Measurements from ENCODE around the gene MMD2.

The MMD2 gene

GRCh38 chr7:4951304-4951703 lies 7.7 kb downstream of the MMD2 start:
- Histone ChIP-seq H3K4me3 (replicated peaks; ENCODE audit: insufficient read depth, low read length) (no peak overlapping the region), H3K27me3 (ENCODE audit: insufficient read depth, poor library complexity, severe bottlenecking) (no peaks in the 10 kb centered on the region), H3K27ac (replicated peaks) (no peak overlapping the region)
- TF ChIP-seq CTCF (IDR thresholded peaks at IDR 0.05; ENCODE audit: insufficient read depth, low read length) (no peak), SPI1 (IDR thresholded peaks at IDR 0.05; ENCODE audit: borderline replicate concordance, low read depth) (no peak), POLR2AphosphoS5 (IDR thresholded peaks at IDR 0.05; ENCODE audit: low read depth) (no peak)
- DNase-seq (ENCODE audit: low read depth in 1 of 2, low spot score in 1 of 2): no peak

- Histone ChIP-seq H3K4me3 (replicated peaks; ENCODE audit: insufficient read depth, low read length) (no peak overlapping the region), H3K27me3 (ENCODE audit: insufficient read depth, poor library complexity, severe bottlenecking) (no peaks in the 10 kb centered on the region), H3K27ac (replicated peaks) (no peak overlapping the region)
- TF ChIP-seq SPI1 (IDR thresholded peaks at IDR 0.05; ENCODE audit: borderline replicate concordance, low read depth) (no peak), GABPA (IDR thresholded peaks at IDR 0.05; ENCODE audit: low read depth) (no peak), REST (IDR thresholded peaks at IDR 0.05; ENCODE audit: insufficient replicate concordance, low read depth) (no peak), CTCF (IDR thresholded peaks at IDR 0.05; ENCODE audit: insufficient read depth, low read length) (no peak), POLR2AphosphoS5 (IDR thresholded peaks at IDR 0.05; ENCODE audit: low read depth) (no peak)
- no peak for DNase-seq (ENCODE audit: low read depth in 1 of 2, low spot score in 1 of 2)
Measured at GRCh38 chr7:4948402-4948801, 10.6 kb downstream of the MMD2 start.

GRCh38 chr7:4945949-4946348 lies 13.0 kb downstream of the MMD2 start:
- Histone ChIP-seq H3K27ac (replicated peaks) (no peak overlapping the region), H3K27me3 (ENCODE audit: insufficient read depth, poor library complexity, severe bottlenecking) (no peaks in the 10 kb centered on the region), H3K4me3 (replicated peaks; ENCODE audit: insufficient read depth, low read length) (no peak overlapping the region)
- no peak for TF ChIP-seq POLR2AphosphoS5 (IDR thresholded peaks at IDR 0.05; ENCODE audit: low read depth)
- TF ChIP-seq REST (IDR thresholded peaks at IDR 0.05; ENCODE audit: insufficient replicate concordance, low read depth): no peak
- no peak for TF ChIP-seq CTCF (IDR thresholded peaks at IDR 0.05; ENCODE audit: insufficient read depth, low read length)
- TF ChIP-seq GABPA (IDR thresholded peaks at IDR 0.05; ENCODE audit: low read depth): no peak
- no peak for TF ChIP-seq SPI1 (IDR thresholded peaks at IDR 0.05; ENCODE audit: borderline replicate concordance, low read depth)
- no peak for DNase-seq (ENCODE audit: low read depth in 1 of 2, low spot score in 1 of 2)

- TF ChIP-seq POLR2AphosphoS5 (IDR thresholded peaks at IDR 0.05; ENCODE audit: low read depth) (no peak), REST (IDR thresholded peaks at IDR 0.05; ENCODE audit: insufficient replicate concordance, low read depth) (no peak), CTCF (IDR thresholded peaks at IDR 0.05; ENCODE audit: insufficient read depth, low read length) (no peak), SPI1 (IDR thresholded peaks at IDR 0.05; ENCODE audit: borderline replicate concordance, low read depth) (no peak), GABPA (IDR thresholded peaks at IDR 0.05; ENCODE audit: low read depth) (no peak)
- H3K27ac ChIP-seq (replicated peaks): no peak overlapping the region
- DNase-seq (ENCODE audit: low read depth in 1 of 2, low spot score in 1 of 2): no peak
- no peaks in the 10 kb centered on the region for H3K27me3 ChIP-seq (ENCODE audit: insufficient read depth, poor library complexity, severe bottlenecking)
- no peak overlapping the region for H3K4me3 ChIP-seq (replicated peaks; ENCODE audit: insufficient read depth, low read length)
Measured at GRCh38 chr7:4944939-4945338, 14.0 kb downstream of the MMD2 start.

Data from HL-60 (cell line).